ENCODE results near the gene BIRC7. TPM values are rescaled to one million over a fixed set of nuclear protein-coding genes. Genes with fewer than 3 reads are reported as not detected.
A peak's percentile ranks its signal among the peaks of the same experiment; 100 is the strongest.

Gene BIRC7
- total RNA-seq, 1 experiment from 2014 or later, result 0.96 TPM

- DNase-seq (ENCODE audit: low read depth, low spot score), result no peak
- no peaks in the 10 kb centered on the region for H3K9me3 ChIP-seq (ENCODE audit: control insufficient read depth in 1 of 2, insufficient read depth in 1 of 2, low read depth in 1 of 2, low read length in 2 of 2)
- BruUV-seq (replicated peaks), result no TSS peak
- ATAC-seq, result peak; percentile 80
- H3K4me2 ChIP-seq (ENCODE audit: low read length), result no peak overlapping the region
- intact Hi-C loops (cut with micrococcal nuclease), result no loop called here
- H3K9ac ChIP-seq (ENCODE audit: low read length), result no peak overlapping the region
- no peak overlapping the region for H2AFZ ChIP-seq (ENCODE audit: low read depth, low read length, poor library complexity, severe bottlenecking)
- TF ChIP-seq CEBPB (IDR thresholded peaks at IDR 0.05; ENCODE audit: low read depth) (no peak), RAD21 (IDR thresholded peaks at IDR 0.05; ENCODE audit: low read depth) (no peak), TCF7L2 (IDR thresholded peaks at IDR 0.05; ENCODE audit: borderline replicate concordance, extremely low read depth, insufficient read depth, insufficient read length) (no peak), REST (IDR thresholded peaks at IDR 0.05; ENCODE audit: low read depth) (no peak), SIN3A (IDR thresholded peaks at IDR 0.05; ENCODE audit: low read depth) (no peak), CTCF (IDR thresholded peaks at IDR 0.05 in 2 of 3, conservative IDR thresholded peaks at IDR 0.05 in 1 of 3; ENCODE audit: borderline replicate concordance in 1 of 3, insufficient read depth in 1 of 3, low read depth in 2 of 3, low read length in 2 of 3) (peak in 2 of 3 experiments; percentile 55 to 56; a peak in 3 of 6 replicates), EGR1 (IDR thresholded peaks at IDR 0.05; ENCODE audit: low read depth) (no peak), JUND (IDR thresholded peaks at IDR 0.05) (no peak)
- no peaks in the 10 kb centered on the region for H3K27me3 ChIP-seq (ENCODE audit: insufficient read depth, low read length)
- RAD21 ChIA-PET (ENCODE audit: low non-redundant PET in 1 of 2, low total read pairs in 2 of 2, uncharacterized antibody in 2 of 2, unreplicated experiment in 2 of 2), result interaction anchor here in 1 of 2 experiments (1.0 kb wide), 1 partner anchor 58 kb away, joined by 3 read pairs; no protein-coding TSS in a partner anchor
- no peaks in the 10 kb centered on the region for H3K9me2 ChIP-seq (ENCODE audit: insufficient read depth)
- H3K27ac ChIP-seq (ENCODE audit: low read depth, low read length), result no peak overlapping the region
- no peaks in the 10 kb centered on the region for H4K20me1 ChIP-seq (ENCODE audit: insufficient read depth)
- peaks cover 17% of the 10 kb centered on the region for H3K79me2 ChIP-seq (ENCODE audit: insufficient read depth, low read length)
- no peak overlapping the region for H3K4me3 ChIP-seq (replicated peaks in 1 of 2; ENCODE audit: low read depth in 1 of 2, low read length in 2 of 2)
- POLR2A ChIA-PET, result interaction anchor here (1.4 kb wide), 1 partner anchor 8 kb away, joined by 3 read pairs; the partner anchor contains the start of gene ARFGAP1
- H3K36me3 ChIP-seq (ENCODE audit: control insufficient read depth in 1 of 2, insufficient read depth in 2 of 2, low read length in 2 of 2), result peaks cover 29 to 35% of the 10 kb centered on the region in 2 experiments
- CTCF ChIA-PET, result interaction anchor here (1.8 kb wide), 1 partner anchor 57 kb away, joined by 10 read pairs; no protein-coding TSS in a partner anchor
- no peaks in the 10 kb centered on the region for H3K4me1 ChIP-seq (ENCODE audit: control insufficient read depth in 1 of 2, insufficient read depth in 2 of 2, low read length in 2 of 2)
These were observed 45.3 kb downstream of the BIRC7 start for GRCh38 chr20:63280929-63281545.
